GM18519 (cell line): ENCODE results near the gene SLC35F5.
A peak's percentile ranks its signal among the peaks of the same experiment; 100 is the strongest.
"Not testable (repeated sequence)": the region's sequence is repeated elsewhere in the genome, so short reads cannot be mapped to it uniquely, and the experiment has no call there.

Source experiments
- ATAC-seq: cut with Tn5 transposase; IDR thresholded peaks from one replicate; pipeline ENCODE4 v1.9.1; 2021; ENCODE audit warnings: mild to moderate bottlenecking, moderate library complexity; ENCODE audit not compliant: unreplicated experiment, low FRiP score

Gene SLC35F5

DNA sequence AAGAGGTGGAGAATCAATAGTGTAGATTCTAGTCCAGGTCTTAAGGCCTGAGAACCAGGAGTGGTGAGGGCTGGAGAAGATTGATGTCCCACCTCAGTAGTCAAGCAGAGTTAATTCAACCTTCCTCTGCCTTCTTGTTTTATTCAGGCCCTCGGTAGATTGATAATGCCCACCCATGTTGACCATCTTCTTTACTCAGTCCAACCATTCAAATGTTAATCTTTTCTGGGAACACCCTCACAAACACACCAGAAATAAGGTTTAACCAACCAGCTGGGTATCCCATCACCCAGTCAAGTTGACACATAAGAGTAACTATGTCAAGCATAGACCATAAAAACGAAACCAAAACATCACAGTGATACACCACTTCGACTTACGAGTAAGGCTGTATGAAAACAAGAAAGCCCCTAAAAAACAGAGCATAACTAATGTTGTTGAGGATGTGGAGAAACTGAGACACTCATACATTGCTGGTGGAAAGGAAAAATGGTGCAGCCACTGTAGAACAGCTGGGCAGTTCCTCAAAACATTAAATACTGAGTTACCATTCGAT, 57.5 kb downstream of the SLC35F5 start:
- peak; percentile 81 for ATAC-seq

DNA sequence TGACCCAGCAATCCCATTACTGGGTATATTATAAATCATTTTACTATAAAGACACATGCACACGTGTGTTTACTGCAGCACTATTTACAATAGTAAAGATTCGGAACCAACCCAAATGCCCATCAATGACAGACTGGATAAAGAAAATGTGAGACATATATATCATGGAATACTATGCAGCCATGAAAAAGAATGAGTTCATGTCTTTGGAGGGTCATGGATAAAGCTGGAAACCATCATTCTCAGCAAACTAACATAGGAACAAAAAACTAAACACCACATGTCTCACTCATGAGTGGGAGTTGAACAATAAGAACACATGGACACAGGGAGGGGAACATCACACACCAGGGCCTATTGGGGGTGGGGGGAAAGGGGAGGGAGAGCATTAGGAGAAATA, 58.2 kb downstream of the SLC35F5 start:
- not testable (repeated sequence) for ATAC-seq

DNA sequence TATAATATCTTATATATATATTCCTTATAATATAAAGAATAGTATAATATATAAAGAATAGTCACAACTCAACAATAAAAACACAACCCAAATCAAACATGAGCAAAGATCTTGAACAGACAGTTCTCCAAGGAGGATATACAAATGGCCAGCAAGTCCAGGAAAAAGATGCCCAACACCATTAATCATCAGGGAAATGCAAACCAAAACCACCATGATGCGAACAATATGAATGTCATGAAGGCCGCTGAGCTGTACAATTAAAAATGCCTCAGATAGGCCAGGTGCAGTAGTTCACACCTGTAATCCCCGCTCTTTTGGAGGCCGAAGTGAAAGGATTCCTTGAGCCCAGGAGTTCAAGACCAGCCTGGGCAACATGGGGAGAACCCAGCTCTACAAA, 58.9 kb downstream of the SLC35F5 start:
- no peak for ATAC-seq

DNA sequence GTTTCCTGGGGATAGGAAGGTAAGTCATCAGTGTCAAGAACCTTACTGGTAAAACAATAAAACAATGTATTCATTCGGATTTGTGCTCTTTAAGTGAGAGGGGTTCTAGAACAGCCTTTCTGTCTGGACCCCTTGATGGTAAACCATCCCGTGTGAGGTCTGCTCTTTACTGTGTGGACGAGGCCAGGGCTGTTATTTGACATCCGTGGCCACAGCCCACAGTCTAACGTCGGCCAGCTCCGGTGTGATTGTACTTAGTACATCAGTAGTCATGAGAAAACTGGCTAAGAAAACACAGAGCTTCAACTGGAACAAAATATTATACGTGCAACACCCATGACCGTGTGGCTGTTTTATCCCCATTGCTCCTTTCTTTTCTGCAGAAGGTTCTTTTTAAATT, 62.0 kb downstream of the SLC35F5 start:
- no peak for ATAC-seq

DNA sequence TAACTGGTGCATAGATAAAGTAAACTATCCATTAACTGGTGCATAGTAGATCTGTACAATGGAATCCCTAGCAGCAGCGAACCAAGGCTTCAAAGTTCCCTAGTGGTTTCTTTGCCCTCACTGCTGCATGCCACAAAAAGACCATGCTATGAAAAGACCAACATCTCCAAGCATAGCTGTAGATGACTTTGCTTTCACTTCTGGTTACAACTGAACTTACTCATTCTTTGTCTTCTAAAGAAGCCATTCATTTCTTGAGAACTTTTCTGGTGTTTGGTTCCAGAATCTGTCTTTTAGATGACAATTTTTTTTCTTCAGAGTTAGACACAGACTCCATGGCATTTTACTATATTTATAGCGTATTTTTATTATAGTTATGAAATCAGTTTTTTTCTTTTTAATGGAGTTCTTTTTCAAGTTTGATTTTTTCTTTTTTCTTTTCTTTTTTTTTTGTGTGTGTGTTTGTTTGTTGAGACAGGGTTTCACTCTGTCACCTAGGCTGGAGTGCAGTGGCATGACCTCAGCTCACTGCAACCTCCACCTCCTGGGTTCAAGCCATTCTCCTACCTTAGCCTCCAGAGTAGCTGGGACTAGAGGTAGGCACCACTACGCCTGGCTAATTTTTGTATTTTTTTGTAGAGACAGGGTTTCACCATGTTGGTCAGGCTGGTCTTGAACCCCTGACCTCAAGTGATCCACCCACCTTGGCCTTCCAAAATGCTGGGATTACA, 63.6 kb downstream of the SLC35F5 start:
- ATAC-seq, result peak; percentile 81

DNA sequence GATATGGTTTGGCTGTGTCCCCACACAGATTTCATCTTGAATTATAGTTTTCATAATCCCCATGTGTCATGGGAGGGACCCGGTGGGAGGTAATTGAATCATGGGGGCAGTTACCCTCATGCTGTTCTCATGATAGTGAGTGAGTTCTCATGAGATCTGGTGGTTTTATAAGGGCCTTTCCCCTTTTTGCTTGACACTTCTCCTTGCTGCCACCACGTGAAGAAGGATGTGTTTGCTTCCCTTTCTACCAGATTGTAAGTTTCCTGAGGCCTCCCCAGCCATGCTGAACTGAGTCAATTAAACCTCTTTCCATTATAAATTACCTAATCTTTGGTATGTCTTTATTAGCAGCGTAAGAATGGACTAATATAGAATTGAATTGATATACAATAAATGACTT, 65.6 kb downstream of the SLC35F5 start:
- ATAC-seq, result not testable (repeated sequence)

DNA sequence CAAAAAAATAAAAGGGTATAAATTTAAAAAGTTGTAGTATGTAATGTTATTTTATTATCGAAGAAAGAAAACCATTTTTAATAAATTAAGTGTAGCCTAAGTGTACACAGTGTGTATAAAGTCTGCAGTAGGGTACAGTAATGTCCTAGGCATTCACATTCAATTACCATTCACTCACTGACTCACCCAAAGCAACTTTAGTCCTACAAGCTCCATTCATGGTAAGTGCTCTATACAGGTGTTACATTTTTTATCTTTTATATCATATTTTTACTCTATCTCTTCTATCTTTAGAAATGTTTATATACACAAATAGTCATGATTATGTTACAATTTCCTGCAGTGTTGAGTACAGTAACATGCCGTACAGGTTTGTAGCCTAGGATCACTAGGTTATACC, 69.9 kb downstream of the SLC35F5 start:
- ATAC-seq, result no peak

DNA sequence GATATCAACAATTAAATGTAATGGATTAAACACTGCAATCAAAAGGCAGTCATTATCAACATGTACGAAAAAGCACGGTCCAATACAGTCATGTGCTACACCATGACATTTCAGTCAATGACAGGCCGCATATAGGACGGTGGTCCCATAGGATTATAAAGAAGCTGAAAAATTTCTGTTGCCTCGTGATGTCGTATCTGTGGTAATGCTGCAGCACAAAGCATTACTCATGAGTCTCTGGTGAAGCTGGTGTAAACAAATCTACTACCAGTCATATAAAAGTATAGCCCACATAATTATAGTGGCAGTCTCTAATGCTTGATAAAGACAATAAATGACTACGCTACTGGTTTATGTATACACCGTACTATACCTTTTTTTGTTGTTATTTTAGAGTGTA, 71.0 kb downstream of the SLC35F5 start:
- no peak for ATAC-seq

DNA sequence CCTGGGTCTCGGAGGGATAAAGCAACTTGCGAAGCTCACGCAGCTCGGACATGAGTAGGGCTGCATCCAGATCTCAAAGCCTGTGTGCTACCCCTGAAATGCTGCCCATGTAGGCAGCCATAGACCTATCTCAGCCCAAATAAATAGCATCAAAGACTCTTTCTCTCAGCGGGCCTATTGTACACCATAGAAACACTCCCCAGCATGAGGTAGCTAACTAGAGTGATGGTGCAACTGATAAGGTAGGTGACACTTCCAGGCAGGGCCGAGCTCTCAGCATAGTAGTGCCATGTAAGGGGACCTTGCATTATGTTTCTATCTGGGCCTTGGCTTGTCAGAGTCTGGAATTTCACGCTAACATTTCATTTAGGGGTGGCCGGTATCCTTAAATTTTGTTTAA, 77.0 kb downstream of the SLC35F5 start:
- no peak for ATAC-seq

DNA sequence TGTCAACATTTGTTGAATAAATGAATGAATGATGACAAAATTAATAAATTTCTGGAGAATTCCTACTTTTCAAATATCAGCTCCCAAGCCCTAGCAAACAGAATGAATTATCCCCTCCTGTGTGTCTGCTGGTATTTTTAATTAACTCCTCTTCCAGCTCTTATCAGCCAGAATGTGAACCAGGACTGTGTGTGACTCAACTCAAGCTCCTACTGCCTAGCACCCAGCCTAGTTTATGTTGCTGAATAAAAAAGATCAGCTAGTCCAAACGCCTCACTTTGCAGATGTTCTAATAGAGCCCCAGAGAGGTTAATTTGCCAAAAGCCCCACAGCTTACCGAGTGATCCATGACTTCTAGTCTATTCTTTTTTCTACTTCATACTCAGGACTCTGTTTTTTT, 79.1 kb downstream of the SLC35F5 start:
- ATAC-seq, result no peak

DNA sequence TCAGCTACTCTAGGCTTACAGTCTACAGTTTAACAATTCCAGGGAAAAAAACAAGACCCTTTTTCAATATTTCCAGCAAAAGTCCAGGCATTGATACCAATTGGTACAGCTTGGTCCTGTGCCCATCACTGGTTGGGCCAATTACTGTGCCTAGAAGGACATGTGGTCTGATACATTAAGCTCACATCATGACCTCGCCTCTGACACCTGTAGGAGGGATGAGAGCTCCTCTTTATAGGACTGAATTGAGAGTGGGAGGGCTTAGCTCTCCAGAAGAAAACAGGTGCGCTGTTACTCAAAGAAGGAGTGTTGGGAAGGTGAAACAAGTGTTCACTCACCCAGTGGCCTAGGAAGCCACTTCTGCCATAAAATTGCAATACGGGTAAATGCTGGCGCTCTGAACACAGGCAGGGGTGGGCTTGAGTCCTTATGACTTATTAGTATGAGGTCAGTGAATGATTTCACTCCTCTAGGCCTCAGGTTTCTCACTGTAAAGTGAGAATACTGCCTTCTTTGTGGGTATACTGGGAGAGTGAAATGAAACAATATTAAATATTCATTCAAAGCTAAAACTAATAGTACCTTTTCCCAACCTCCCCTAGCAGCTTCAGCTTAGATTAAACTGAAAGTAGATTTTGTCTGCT, 79.7 kb downstream of the SLC35F5 start:
- no peak for ATAC-seq

DNA sequence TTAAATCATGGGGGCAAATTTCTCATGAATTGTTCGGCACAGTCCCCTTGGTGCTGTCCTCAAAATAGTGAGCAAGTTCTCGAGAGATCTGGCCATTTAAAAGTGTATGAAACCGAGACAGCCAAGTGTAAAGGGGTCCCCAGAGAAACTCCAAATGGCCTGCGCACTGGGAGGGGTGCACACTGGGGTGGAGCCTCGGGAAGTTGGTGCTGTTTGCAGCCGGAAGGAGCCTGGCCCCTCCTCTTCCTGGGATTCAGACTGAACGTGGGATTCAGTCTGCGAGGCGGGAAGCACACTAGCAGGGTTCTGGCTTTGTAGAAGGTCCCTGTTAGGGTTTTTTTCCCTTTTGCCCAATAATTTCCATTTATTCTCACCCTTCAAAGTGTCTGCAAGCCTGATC, 80.6 kb downstream of the SLC35F5 start:
- no peak for ATAC-seq

DNA sequence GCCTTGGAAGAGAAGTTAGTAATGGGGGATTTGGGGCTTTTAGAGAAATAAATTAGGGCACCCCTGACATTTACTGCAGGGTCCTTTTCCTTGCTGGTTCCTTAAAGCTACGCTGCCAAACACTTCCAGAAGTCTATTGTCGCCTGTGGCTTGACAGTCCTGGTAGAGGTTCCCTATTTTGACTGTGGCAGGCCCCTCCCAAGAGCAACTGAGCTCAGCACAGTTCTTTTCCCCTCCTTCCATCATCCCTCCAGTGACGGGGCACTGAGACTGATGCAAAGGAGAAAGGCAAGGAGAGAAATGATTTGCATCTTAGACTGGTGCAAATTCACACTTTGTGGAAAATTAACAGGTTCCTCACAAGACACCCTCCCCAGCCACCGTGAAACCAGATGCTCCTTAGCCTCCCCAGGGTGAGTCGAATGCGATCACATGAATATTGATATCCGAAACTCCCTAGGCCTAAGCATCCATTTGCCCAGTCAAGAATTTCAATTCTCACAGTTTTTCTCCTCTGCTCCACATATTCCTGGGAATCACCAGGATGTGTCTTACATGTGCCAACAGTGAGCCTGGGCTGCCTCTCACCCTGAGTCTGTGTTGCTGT, 84.0 kb downstream of the SLC35F5 start:
- no peak for ATAC-seq

DNA sequence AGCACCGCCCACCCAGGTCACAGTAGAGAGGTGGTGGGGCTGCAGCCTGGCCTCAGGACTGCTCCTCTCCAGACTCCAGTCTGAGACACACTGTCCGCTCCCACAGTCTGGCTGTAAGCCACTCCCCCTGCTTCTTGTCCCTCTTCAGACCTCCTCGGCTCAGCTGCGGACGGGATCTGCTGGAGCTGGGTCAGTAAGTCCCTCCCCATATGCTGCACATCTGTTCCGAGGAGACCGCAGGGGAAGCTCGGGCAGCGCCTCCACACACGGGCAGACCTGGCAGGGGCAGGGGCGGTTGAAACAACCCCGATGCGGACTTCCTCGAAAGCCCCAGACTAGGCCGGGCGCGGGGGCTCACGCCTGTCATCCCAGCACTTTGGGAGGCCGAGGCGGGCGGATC, 87.4 kb downstream of the SLC35F5 start:
- not testable (repeated sequence) for ATAC-seq

DNA sequence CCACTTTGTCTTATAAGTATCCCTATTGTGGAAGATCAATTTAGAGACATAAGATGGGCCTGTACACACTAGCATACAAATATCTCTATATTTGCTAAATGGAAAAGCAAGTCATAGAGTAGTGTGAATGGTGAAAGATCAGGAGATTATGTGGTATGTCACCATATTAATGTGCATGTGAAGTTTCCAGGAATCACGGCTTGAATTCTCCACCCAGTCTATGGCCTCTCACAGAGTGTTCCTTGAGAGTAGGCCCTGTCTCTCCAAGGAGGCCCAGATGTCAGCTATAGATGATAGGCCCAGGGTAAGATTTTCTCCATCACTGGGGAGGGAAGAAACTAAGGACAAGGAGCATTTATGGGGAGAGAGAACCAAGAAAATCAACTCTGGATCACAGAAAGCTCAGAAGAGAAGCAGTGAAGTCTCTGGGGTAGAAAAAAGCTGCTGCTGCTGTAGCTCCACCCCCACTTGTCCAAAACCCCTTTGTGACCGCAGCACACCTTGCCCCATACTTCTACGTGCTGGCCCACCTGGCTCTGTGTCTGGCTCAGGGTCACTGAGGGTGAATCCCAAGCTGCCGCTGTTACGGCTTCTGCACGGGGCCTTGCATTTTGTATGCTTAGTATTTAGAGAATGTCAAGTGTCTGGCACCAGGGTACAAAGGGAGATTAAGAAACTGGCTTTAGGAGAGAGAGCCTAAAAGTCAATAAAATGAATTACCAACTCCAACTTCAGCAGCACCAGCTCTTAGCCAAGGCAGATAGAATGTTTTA, 91.5 kb downstream of the SLC35F5 start:
- ATAC-seq, result not testable (repeated sequence)

DNA sequence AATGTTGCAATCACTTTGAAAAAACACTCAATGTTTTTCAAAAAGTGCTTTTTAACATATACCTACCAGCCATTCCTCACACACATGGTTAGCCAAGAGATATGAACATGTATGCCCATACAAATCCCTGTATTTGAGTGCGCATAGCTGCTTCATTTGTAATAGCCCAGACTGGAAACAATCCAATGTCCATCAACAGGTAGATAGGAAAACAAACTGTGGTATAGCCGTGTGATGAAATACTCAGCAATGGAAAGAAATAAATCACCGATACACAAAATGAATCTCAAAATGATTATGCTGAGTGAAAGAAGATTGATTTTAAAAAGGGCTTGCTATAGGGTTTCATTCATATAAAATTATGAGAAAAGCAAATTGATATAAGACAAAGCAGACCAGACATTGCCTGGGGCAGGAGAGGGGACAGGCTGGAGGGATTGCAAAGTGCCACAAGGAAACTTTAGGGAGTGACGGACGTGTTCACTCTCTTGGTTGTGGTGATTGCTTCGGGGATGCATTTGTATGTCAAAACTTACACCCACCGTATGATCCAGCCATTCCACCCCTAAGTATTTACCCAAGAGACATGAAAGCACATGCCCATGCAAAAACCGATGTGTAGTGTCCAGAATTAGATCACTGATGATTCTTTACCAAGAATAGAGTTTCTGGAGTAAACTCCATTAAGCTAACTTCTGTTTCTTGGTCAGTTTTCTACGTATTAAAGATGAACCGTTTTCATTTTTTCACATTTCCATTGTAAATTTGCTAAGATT, 93.0 kb downstream of the SLC35F5 start:
- ATAC-seq, result not testable (repeated sequence)
